Lower leg skin (tissue), 4 donors: Measurements from ENCODE around the gene SMAD6. TPM values are rescaled to one million over a fixed set of nuclear protein-coding genes. Genes with fewer than 3 reads are reported as not detected.

ENCODE experiments used
- DNase-seq, 2 donors: peaks; one replicate each; pipeline ENCODE4 v3.0.0-alpha.2; 2019; ENCODE audit warnings: low spot score in 2 of 2
- H3K4me3 ChIP-seq: fragments of 200-600 bp; sonication (generic); 2 replicates; pipeline ENCODE4 v1.5.1; 2017; ENCODE audit warnings: mild to moderate bottlenecking, low read depth; ENCODE audit not compliant: poor library complexity, severe bottlenecking
- CTCF ChIP-seq, 3 donors: fragments of 450-650 bp; IDR thresholded peaks; one replicate each; pipeline ENCODE4 v1.5.1; 2016; ENCODE audit warnings: antibody characterized with exemption in 3 of 3, mild to moderate bottlenecking in 3 of 3, moderate library complexity in 2 of 3
- POLR2A ChIP-seq, 2 donors: fragments of 450-650 bp; IDR thresholded peaks; one replicate each; pipeline ENCODE4 v1.6.1; 2016 to 2017; ENCODE audit warnings: antibody characterized with exemption in 2 of 2, mild to moderate bottlenecking in 1 of 2, moderate library complexity in 1 of 2
- WGBS, 2 donors: methylation state at CpG; one replicate each; pipeline ENCODE4 v1.1.5; 2018; 5-methylcytosine and 5-hydroxymethylcytosine counted together
- intact Hi-C: fragments of 100-400 bp; cut with DNase I; formaldehyde crosslinking; loops from one replicate; pipeline ENCODE4 v1.15.0; 2023; ENCODE audit warnings: low total_unique reads
- total RNA-seq, 4 donors: library from RNA; depleted of rRNA; stranded (reverse); fragments of >200 nt; gene quantifications; one replicate each; pipeline ENCODE4 v1.1.0, GENCODE V29; 2016

Gene SMAD6
- total RNA-seq, 4 donors from 2014 or later = 2.0 to 9.1 (median 6.7) TPM

DNA sequence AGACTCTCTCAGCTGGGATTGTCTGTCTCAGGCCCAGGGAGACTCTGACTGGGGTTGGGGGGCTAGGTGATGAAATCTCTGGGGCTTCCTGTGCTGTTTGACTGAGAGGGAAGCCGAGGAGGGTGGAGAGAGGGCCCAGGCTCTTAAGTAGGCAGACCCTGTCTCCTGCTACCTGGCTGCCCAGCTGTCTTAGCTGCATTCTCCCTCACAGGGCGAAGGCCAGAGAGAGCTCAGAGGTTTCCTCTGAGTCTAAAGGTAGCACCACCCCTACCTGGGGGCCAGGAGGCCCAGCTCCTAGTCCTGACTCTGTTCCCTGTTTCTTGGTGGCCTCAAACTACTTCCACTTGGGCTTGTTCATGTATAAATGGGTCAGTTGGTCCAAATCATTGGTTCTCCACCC lies 24.4 kb downstream of the SMAD6 start:
- no peak overlapping the region for H3K4me3 ChIP-seq
- no peak for DNase-seq
- TF ChIP-seq CTCF (IDR thresholded peaks at IDR 0.05) = no peak
- TF ChIP-seq POLR2A (IDR thresholded peaks at IDR 0.05) = no peak
- WGBS, 2 donors = 83 to 90% methylated on average over 2 of the region's 2 CpGs
- intact Hi-C loops = no loop called here

DNA sequence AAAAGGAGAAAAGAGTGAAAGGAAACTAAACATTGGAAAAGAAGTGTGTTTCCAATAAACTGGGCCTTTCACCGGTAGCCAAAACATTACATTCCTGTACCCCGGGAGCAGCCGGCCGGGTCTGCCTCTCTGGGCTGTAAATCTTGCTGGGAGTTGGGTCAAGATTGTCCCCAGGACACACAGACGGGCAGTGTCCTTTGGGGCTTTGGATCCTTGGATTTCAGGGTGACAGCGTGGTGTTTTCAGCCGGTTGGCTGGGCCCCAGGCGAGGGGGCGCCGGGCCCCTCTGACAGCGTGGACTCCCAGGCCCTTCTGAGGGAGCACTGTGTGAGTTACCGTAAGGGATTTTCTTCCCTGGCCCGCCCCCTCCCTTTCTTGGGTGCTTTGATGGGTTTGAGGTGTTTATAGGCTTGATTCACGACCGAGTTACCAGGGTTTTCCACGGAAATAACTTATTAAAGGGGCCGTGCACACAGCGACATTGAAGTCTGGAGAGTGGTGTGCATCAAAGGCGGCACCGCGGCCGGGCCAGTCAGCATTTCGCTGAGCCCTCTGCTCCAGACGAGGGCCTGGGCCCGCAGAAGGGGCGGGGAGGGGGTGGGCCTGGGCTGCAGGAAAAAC lies 27.4 kb downstream of the SMAD6 start:
- intact Hi-C loops = no loop called here
- no peak overlapping the region for H3K4me3 ChIP-seq
- no peak for DNase-seq
- WGBS, 2 donors = 48 to 52% methylated on average over 23 to 24 of the region's 26 CpGs
- no peak for TF ChIP-seq CTCF (IDR thresholded peaks at IDR 0.05)
- no peak for TF ChIP-seq POLR2A (IDR thresholded peaks at IDR 0.05)

DNA sequence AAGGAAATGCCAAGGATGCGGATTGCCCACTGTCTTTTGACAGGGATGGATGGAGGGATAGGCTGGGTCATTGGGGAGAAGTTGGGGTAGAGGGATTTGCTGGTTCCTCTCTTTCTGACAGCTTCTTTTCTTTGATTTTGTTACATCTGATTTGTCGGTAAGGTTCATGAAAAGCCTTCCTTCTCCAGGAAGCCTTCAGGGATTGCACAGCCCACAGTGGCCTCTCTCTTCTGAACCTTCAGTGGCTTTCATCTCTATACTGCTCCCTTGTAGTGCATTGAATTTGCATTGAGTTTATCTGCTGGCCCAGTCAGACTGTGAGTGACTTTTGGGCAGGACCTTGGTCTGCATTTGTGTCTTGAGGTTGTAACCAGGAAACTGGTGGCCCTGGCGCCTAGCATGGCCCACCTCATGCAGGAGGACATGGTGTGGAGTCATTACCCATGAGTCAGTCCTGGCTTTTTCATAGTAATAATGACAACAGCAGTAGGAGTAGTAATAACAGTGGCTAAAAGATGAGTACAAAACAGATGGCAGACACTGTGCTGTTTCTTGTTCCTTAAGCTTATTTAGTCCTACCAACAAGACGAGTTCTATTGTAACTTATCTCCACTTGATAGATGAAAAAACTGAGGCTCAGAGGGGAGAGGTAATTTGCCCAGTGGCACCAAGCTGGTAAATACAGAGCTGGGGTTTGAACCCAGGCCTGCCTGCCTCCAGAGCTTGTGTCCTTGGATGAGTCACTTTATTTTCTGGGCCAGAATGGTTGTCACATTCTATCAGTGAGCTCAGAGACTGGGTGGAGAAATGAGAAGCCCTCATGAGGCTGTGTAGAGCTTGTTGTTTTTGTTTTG lies 28.4 kb downstream of the SMAD6 start:
- no peak overlapping the region for H3K4me3 ChIP-seq
- intact Hi-C loops = no loop called here
- TF ChIP-seq CTCF (IDR thresholded peaks at IDR 0.05) (no peak), POLR2A (IDR thresholded peaks at IDR 0.05) (no peak)
- no peak for DNase-seq
- 84 to 88% methylated on average over 4 of the region's 4 CpGs for WGBS, 2 donors

GRCh38 chr15:66733976-66734375 lies 31.9 kb downstream of the SMAD6 start:
- WGBS, 2 donors = 70 to 82% methylated on average over 8 to 11 of the region's 11 CpGs
- TF ChIP-seq POLR2A (IDR thresholded peaks at IDR 0.05) (no peak), CTCF (IDR thresholded peaks at IDR 0.05) (no peak)
- intact Hi-C loops = no loop called here
- no peak overlapping the region for H3K4me3 ChIP-seq
- no peak for DNase-seq

GRCh38 chr15:66734961-66735908 lies 33.2 kb downstream of the SMAD6 start:
- intact Hi-C loops = no loop called here
- WGBS, 2 donors = 74 to 83% methylated on average over 10 of the region's 10 CpGs
- no peak for TF ChIP-seq POLR2A (IDR thresholded peaks at IDR 0.05)
- TF ChIP-seq CTCF (IDR thresholded peaks at IDR 0.05) = no peak
- no peak for DNase-seq
- no peak overlapping the region for H3K4me3 ChIP-seq
